ENCODE results near the gene LHX6. TPM values are rescaled to one million over a fixed set of nuclear protein-coding genes. Genes with fewer than 3 reads are reported as not detected.
A peak's percentile ranks its signal among the peaks of the same experiment; 100 is the strongest.

LHX6 gene
- total and polyA plus RNA-seq, 2 of the 13 experiments (the other 11 are each of a cell fraction or from before 2014, with no cell fraction given): 1.1 to 1.3 TPM

- ATAC-seq: no peak
- intact Hi-C loops (cut with micrococcal nuclease; ENCODE audit: unreplicated experiment) (no loop called here), in situ Hi-C loops (cut with HindIII; ENCODE audit: extremely low pct_ligation_motif_present, low pct_unique_long_range_greater_than_20kb) (loop anchor here (5.0 kb wide), 1 partner anchor 59 kb away; no protein-coding TSS in a partner anchor)
- peaks cover 20% of the 10 kb centered on the region for H3K4me1 ChIP-seq (ENCODE audit: insufficient read depth, low read length)
- no peak for DNase-seq (ENCODE audit: low spot score)
- H3K79me2 ChIP-seq (ENCODE audit: insufficient read depth, low read length): no peaks in the 10 kb centered on the region
- H3K27me3 ChIP-seq (ENCODE audit: control insufficient read depth in 1 of 2, insufficient read depth in 2 of 2, low read length in 2 of 2): no peaks in the 10 kb centered on the region
- no peaks in the 10 kb centered on the region for H4K20me1 ChIP-seq (ENCODE audit: insufficient read depth, low read length)
- no peaks in the 10 kb centered on the region for H3K36me3 ChIP-seq (replicated peaks in 1 of 2; ENCODE audit: control insufficient read depth in 1 of 2, insufficient read depth in 2 of 2, low read length in 2 of 2)
- no TSS peak for BruUV-seq (replicated peaks)
- CTCF ChIA-PET (ENCODE audit: low intra/inter-chr PET ratio, low total read pairs): no interaction called here
- no peak overlapping the region for H3K4me3 ChIP-seq (replicated peaks in 1 of 3; ENCODE audit: insufficient read depth in 1 of 3, low read depth in 2 of 3, low read length in 3 of 3)
- FAIRE-seq: no peak
- H3K9ac ChIP-seq (ENCODE audit: insufficient read depth, low read depth, low read length): no peak overlapping the region
- H3K27ac ChIP-seq (ENCODE audit: extremely low read length, insufficient read depth, low read length): no peak overlapping the region
- H3K4me2 ChIP-seq (ENCODE audit: low read depth, low read length): no peak overlapping the region
- H2AFZ ChIP-seq (ENCODE audit: low read length): no peak overlapping the region
- H3K9me3 ChIP-seq (ENCODE audit: low read length): no peaks in the 10 kb centered on the region
- WGBS (ENCODE audit: low lambda C conversion rate): 80% methylated on average over 7 of the region's 7 CpGs
- POLR2A ChIA-PET: no interaction called here
- TF ChIP-seq E2F5 (CRISPR knock-in tag; conservative IDR thresholded peaks at IDR 0.05): no peak
- TF ChIP-seq ZKSCAN1 (IDR thresholded peaks at IDR 0.05; ENCODE audit: low read length): peak; percentile 58; the same call in 1 of the 2 replicates
These were observed 27.7 kb downstream of the LHX6 start for GRCh38 chr9:122200960-122201595.

- Histone ChIP-seq H3K27me3 (ENCODE audit: control insufficient read depth in 1 of 2, insufficient read depth in 2 of 2, low read length in 2 of 2) (no peaks in the 10 kb centered on the region), H3K4me3 (replicated peaks in 1 of 3; ENCODE audit: insufficient read depth in 1 of 3, low read depth in 2 of 3, low read length in 3 of 3) (peak overlapping the region in 1 of 3 experiments; percentile 18; a peak in 3 of 6 replicates), H4K20me1 (ENCODE audit: insufficient read depth, low read length) (no peaks in the 10 kb centered on the region), H3K9me3 (ENCODE audit: low read length) (no peaks in the 10 kb centered on the region), H3K36me3 (replicated peaks in 1 of 2; ENCODE audit: control insufficient read depth in 1 of 2, insufficient read depth in 2 of 2, low read length in 2 of 2) (no peaks in the 10 kb centered on the region), H3K27ac (ENCODE audit: extremely low read length, insufficient read depth, low read length) (no peak overlapping the region), H2AFZ (ENCODE audit: low read length) (no peak overlapping the region), H3K4me2 (ENCODE audit: low read depth, low read length) (peak overlapping the region; percentile 60), H3K4me1 (ENCODE audit: insufficient read depth, low read length) (peaks cover 29% of the 10 kb centered on the region), H3K79me2 (ENCODE audit: insufficient read depth, low read length) (no peaks in the 10 kb centered on the region), H3K9ac (ENCODE audit: insufficient read depth, low read depth, low read length) (no peak overlapping the region)
- 0% methylated on average over 2 of the region's 4 CpGs for WGBS (ENCODE audit: low lambda C conversion rate)
- no TSS peak for BruUV-seq (replicated peaks)
- in situ Hi-C loops (cut with HindIII; ENCODE audit: extremely low pct_ligation_motif_present, low pct_unique_long_range_greater_than_20kb) (no loop called here), intact Hi-C loops (cut with micrococcal nuclease; ENCODE audit: unreplicated experiment) (no loop called here)
- ChIA-PET POLR2A (no interaction called here), CTCF (ENCODE audit: low intra/inter-chr PET ratio, low total read pairs) (no interaction called here)
- ATAC-seq: peak; percentile 87
- peak; percentile 68 for FAIRE-seq
- DNase-seq (ENCODE audit: low spot score): no peak
- TF ChIP-seq FOXK1 (CRISPR knock-in tag; IDR thresholded peaks at IDR 0.05; ENCODE audit: borderline replicate concordance, low read depth): no peak
- TF ChIP-seq MXD1 (CRISPR knock-in tag; IDR thresholded peaks at IDR 0.05): no peak
- TF ChIP-seq ZNF75D (CRISPR knock-in tag; IDR thresholded peaks at IDR 0.05; ENCODE audit: borderline replicate concordance): no peak
- TF ChIP-seq SRF (IDR thresholded peaks at IDR 0.05; ENCODE audit: low read depth, low read length): no peak
- TF ChIP-seq DNMT3B (CRISPR knock-in tag; conservative IDR thresholded peaks at IDR 0.05): no peak
- no peak for TF ChIP-seq SSRP1 (CRISPR knock-in tag; IDR thresholded peaks at IDR 0.05)
- TF ChIP-seq GATA4 (IDR thresholded peaks at IDR 0.05; ENCODE audit: borderline replicate concordance, low read depth): no peak
- no peak for TF ChIP-seq ZNF773 (CRISPR knock-in tag; IDR thresholded peaks at IDR 0.05; ENCODE audit: borderline replicate concordance)
- TF ChIP-seq FOXK2 (IDR thresholded peaks at IDR 0.05): no peak
- TF ChIP-seq TRAFD1 (CRISPR knock-in tag; IDR thresholded peaks at IDR 0.05; ENCODE audit: borderline replicate concordance): no peak
- no peak for TF ChIP-seq RFX3 (CRISPR knock-in tag; IDR thresholded peaks at IDR 0.05)
- TF ChIP-seq BORCS8-MEF2B (CRISPR knock-in tag; IDR thresholded peaks at IDR 0.05): 0 out of 2 replicates have a peak, but pooled peaks have one; percentile 45
- no peak for TF ChIP-seq RAD51 (IDR thresholded peaks at IDR 0.05; ENCODE audit: borderline replicate concordance)
- TF ChIP-seq ZNF274 (CRISPR knock-in tag; IDR thresholded peaks at IDR 0.05): no peak
These were observed 30.9 kb downstream of the LHX6 start for GRCh38 chr9:122197882-122198281.

Data from HepG2 (cell line).